OCI-LY7 (cell line): ENCODE measurements around the gene NRG4. TPM values are rescaled to one million over a fixed set of nuclear protein-coding genes. Genes with fewer than 3 reads are reported as not detected.
A peak's percentile ranks its signal among the peaks of the same experiment; 100 is the strongest.

Experiments
- BruUV-seq: library from RNA; stranded (reverse); fragments of 400-500 nt; replicated peaks from 2 replicates; lab custom pipeline; 2021; lab: Mats Ljungman, UMichigan
- CTCF ChIA-PET: fragments of 300-600 bp; sonication (Branson Sonifier 250); formaldehyde crosslinking; loops from one replicate; lab custom pipeline; 2022; ENCODE audit warnings: antibody characterized with exemption; ENCODE audit not compliant: unreplicated experiment; lab: Charles Lee
- POLR2A ChIA-PET: fragments of 300-600 bp; sonication (Branson Sonifier 250); formaldehyde crosslinking; loops from one replicate; lab custom pipeline; 2022; ENCODE audit warnings: antibody characterized with exemption; lab: Charles Lee
- DNase-seq: peaks from one replicate; pipeline ENCODE4 v3.0.0-alpha.2; 2015; ENCODE audit warnings: low spot score
- H2AFZ ChIP-seq: fragments of 200-600 bp; sonication (generic), shearing (Covaris generic); 2 replicates; pipeline ENCODE4 v1.6.1; 2014; ENCODE audit warnings: mild to moderate bottlenecking, antibody characterized with exemption, low read length, moderate library complexity
- H3K27ac ChIP-seq: fragments of 200-600 bp; sonication (generic); 2 replicates; pipeline ENCODE4 v1.5.1; 2014; ENCODE audit warnings: mixed run types, low read depth, mild to moderate bottlenecking, moderate library complexity, low read length, inconsistent platforms; ENCODE audit not compliant: poor library complexity, severe bottlenecking
- H3K36me3 ChIP-seq: fragments of 200-600 bp; sonication (generic); 2 replicates; pipeline ENCODE4 v1.6.1; 2014; ENCODE audit warnings: mild to moderate bottlenecking, antibody characterized with exemption, low read length, moderate library complexity, mixed read lengths; ENCODE audit not compliant: insufficient read depth
- H3K4me1 ChIP-seq: fragments of 200-600 bp; sonication (generic); 2 replicates; pipeline ENCODE4 v1.5.1; 2014; ENCODE audit warnings: mild to moderate bottlenecking, low read length; ENCODE audit not compliant: insufficient read depth, poor library complexity, severe bottlenecking
- H3K4me2 ChIP-seq: fragments of 200-600 bp; sonication (generic); 2 replicates; pipeline ENCODE4 v1.6.1; 2014; ENCODE audit warnings: mild to moderate bottlenecking, low read length
- H3K4me3 ChIP-seq: fragments of 200-600 bp; sonication (generic); 2 replicates; pipeline ENCODE4 v1.5.1; 2014; ENCODE audit warnings: mild to moderate bottlenecking, low read depth, low read length; ENCODE audit not compliant: poor library complexity, severe bottlenecking
- H3K79me2 ChIP-seq: fragments of 200-600 bp; sonication (generic); 2 replicates; pipeline ENCODE4 v1.6.1; 2016; ENCODE audit warnings: low read depth, mild to moderate bottlenecking, low read length, moderate library complexity, mixed read lengths; ENCODE audit not compliant: insufficient read depth
- H3K9me2 ChIP-seq: fragments of 200-600 bp; sonication (generic); 2 replicates; pipeline ENCODE4 v1.6.1; 2016; ENCODE audit warnings: mild to moderate bottlenecking, low read length, mixed read lengths; ENCODE audit not compliant: insufficient read depth
- H3K9me3 ChIP-seq: fragments of 200-600 bp; sonication (generic); 2 replicates; pipeline ENCODE4 v1.6.1; 2014; ENCODE audit warnings: mild to moderate bottlenecking, mixed run types, low read length, mixed read lengths
- H4K20me1 ChIP-seq: fragments of 200-600 bp; sonication (generic); 2 replicates; pipeline ENCODE4 v1.6.1; 2014; ENCODE audit warnings: mild to moderate bottlenecking, antibody characterized with exemption, low read length, moderate library complexity, mixed read lengths; ENCODE audit not compliant: insufficient read depth
- CTCF ChIP-seq: fragments of 200-600 bp; sonication (generic); conservative IDR thresholded peaks from 2 replicates; pipeline ENCODE4 v1.5.1; 2014; ENCODE audit warnings: mild to moderate bottlenecking, antibody characterized with exemption, low read length, moderate library complexity, mixed read lengths
- EZH2phosphoT487 ChIP-seq: fragments of 200-600 bp; sonication (generic); IDR thresholded peaks from 2 replicates; pipeline ENCODE4 v1.6.1; 2018; ENCODE audit warnings: low read depth, borderline replicate concordance, mild to moderate bottlenecking, mixed run types, antibody characterized with exemption, low read length, moderate library complexity, mixed read lengths
- intact Hi-C: fragments of 100-400 bp; cut with micrococcal nuclease; formaldehyde crosslinking; loops from one replicate; pipeline ENCODE4 v1.10.0; 2022; ENCODE audit not compliant: unreplicated experiment
- total RNA-seq, 2 experiments: library from RNA; depleted of rRNA in 1 of 2; stranded (reverse); fragments of >200 nt in 1 of 2; shearing (Covaris generic) in 1 of 2; gene quantifications; 2 replicates each; pipeline ENCODE4 v1.2.3, GENCODE V29; 2014 to 2022

NRG4 gene
- total RNA-seq, 2 experiments from 2014 or later: not detected

GRCh38 chr15:76058714-76059319 is 46.6 kb upstream of the NRG4 start:
- H3K4me2 ChIP-seq: peak overlapping the region; percentile 63; the same call in 1 of the 2 replicates
- H3K4me1 ChIP-seq: peaks cover 13% of the 10 kb centered on the region
- H3K36me3 ChIP-seq: no peaks in the 10 kb centered on the region
- H3K9me2 ChIP-seq: no peaks in the 10 kb centered on the region
- H3K4me3 ChIP-seq: peak overlapping the region; percentile 49
- no peaks in the 10 kb centered on the region for H3K9me3 ChIP-seq
- no peaks in the 10 kb centered on the region for H3K79me2 ChIP-seq
- TF ChIP-seq CTCF: peak; percentile 50
- TF ChIP-seq EZH2phosphoT487: 0 out of 2 replicates have a peak, but pooled peaks have one; percentile 61
- no peak overlapping the region for H3K27ac ChIP-seq
- BruUV-seq: no TSS peak
- no peaks in the 10 kb centered on the region for H4K20me1 ChIP-seq
- DNase-seq: no peak
- intact Hi-C loops: loop anchor here (5.0 kb wide), 1 partner anchor 93 kb away; no protein-coding TSS in a partner anchor
- CTCF ChIA-PET: no interaction called here
- POLR2A ChIA-PET: no interaction called here
- no peak overlapping the region for H2AFZ ChIP-seq

GRCh38 chr15:76057332-76058000 is 45.2 kb upstream of the NRG4 start:
- Histone ChIP-seq H4K20me1 (no peaks in the 10 kb centered on the region), H2AFZ (0 out of 2 replicates have a peak overlapping the region, but pooled peaks have one; percentile 8), H3K9me2 (no peaks in the 10 kb centered on the region), H3K9me3 (no peaks in the 10 kb centered on the region), H3K27ac (peak overlapping the region; percentile 40), H3K36me3 (no peaks in the 10 kb centered on the region), H3K4me2 (peak overlapping the region; percentile 49), H3K79me2 (no peaks in the 10 kb centered on the region), H3K4me3 (no peak overlapping the region), H3K4me1 (peaks cover 13% of the 10 kb centered on the region)
- DNase-seq: peak; percentile 60
- CTCF ChIA-PET: interaction anchor here (0.6 to 1.0 kb wide), 2 partner anchors 51 to 82 kb away, joined by 3 to 7 read pairs; no protein-coding TSS in a partner anchor
- POLR2A ChIA-PET: no interaction called here
- BruUV-seq: no TSS peak
- TF ChIP-seq EZH2phosphoT487: no peak
- TF ChIP-seq CTCF: peak; percentile 90
- intact Hi-C loops: loop anchor here (1.0 to 5.0 kb wide), 2 partner anchors 82 to 95 kb away; no protein-coding TSS in a partner anchor
